ENCODE results near the gene DLGAP1.
"Not testable (repeated sequence)": the region's sequence is repeated elsewhere in the genome, so short reads cannot be mapped to it uniquely, and the experiment has no call there.

Gene DLGAP1

DNA sequence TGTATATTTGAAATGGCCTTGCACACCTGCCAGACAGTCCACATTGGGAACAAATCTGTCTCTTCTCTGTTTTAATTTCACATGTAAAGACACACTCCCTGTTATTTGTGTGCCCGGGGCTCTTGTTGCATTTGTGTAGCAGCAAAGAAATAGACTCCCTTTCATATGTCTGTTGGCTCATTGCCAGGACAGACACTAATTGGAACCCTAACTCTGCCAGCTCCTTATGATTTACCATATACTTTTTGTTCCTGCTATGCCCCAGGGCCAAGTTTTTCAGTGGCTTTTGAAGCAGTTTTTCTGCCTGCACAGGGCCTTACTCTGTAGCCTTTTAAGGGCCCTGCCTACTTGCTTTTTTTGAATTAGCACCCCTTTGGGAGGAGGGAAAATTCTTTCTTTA lies 396.9 kb downstream of the DLGAP1 start:
- TF ChIP-seq JUND (IDR thresholded peaks at IDR 0.05; ENCODE audit: low read depth), result no peak
- in situ Hi-C loops (cut with HindIII; ENCODE audit: low pct_unique_long_range_greater_than_20kb, low sequenced_read_pairs), result no loop called here
- no peak for DNase-seq (ENCODE audit: low read depth in 1 of 2, low spot score in 1 of 2)

DNA sequence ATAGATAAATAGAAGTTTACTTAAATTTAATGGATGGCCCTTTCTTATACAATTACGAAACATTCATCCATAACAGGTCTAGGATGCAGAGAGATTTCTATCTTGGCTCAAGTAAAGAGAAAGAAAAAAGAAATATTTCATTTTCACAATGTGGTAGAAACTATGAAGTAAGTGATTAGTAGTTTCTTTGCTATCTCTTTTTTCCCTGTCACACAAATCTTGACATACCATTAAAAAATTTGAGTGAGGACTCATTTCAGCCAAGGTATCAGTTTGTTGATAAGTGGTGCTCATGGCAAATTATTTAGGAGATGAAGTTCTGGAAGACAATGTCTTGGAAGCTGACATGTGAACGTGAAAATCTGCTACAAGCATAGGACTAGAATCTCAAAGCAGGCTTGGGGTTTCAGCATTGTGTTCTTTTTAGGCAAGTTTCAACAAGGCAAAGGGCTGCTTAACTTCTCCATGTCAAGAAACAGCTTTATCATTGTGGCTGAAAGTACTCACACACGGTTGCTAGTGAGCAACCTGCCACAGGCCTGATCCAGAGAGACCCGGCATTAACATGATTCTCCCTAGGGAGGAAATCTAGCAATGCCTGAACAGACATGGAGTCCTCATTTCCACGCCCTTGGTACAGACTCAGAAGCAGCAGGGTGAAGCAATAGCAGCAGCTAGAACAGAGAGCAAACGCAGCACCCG lies 414.6 kb downstream of the DLGAP1 start:
- no peak for DNase-seq (ENCODE audit: low read depth in 1 of 2, low spot score in 1 of 2)
- in situ Hi-C loops (cut with HindIII; ENCODE audit: low pct_unique_long_range_greater_than_20kb, low sequenced_read_pairs), result no loop called here
- TF ChIP-seq JUND (IDR thresholded peaks at IDR 0.05; ENCODE audit: low read depth), result no peak

DNA sequence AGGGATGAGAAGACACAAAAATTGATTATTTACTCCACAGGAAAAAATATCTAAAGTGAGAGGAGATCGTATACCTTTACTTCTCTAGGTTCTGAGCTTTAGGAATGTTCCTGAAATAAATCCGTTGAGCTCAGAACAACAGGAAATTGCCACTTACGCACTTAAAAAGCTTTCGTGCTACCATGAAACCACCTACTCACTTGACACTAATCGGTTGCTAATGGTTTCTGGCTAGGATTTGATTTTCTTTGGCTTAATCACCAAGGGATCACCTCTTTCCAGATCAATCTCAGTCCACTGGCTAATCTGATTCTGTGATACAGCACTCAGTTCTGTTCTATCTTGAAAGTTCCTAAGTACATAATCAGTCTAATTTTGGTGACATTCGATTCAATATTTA lies 419.6 kb downstream of the DLGAP1 start:
- in situ Hi-C loops (cut with HindIII; ENCODE audit: low pct_unique_long_range_greater_than_20kb, low sequenced_read_pairs), result no loop called here
- no peak for DNase-seq (ENCODE audit: low read depth in 1 of 2, low spot score in 1 of 2)
- no peak for TF ChIP-seq JUND (IDR thresholded peaks at IDR 0.05; ENCODE audit: low read depth)

DNA sequence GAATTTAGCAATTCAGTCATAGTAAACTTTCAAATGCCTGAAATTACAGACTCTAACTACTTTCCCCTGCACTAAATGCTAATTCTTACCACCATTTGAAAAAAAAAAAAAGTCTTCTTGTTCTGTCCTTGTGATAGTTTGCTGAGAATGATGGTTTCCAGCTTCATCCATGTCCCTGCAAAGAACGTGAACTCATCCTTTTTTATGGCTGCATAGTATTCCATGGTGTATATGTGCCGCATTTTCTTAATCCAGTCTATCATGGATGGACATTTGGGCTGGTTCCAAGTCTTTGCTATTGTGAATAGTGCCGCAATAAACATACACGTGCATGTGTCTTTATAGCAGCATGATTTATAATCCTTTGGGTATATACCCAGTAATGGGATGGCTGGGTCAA lies 420.3 kb downstream of the DLGAP1 start:
- in situ Hi-C loops (cut with HindIII; ENCODE audit: low pct_unique_long_range_greater_than_20kb, low sequenced_read_pairs); DNase-seq (ENCODE audit: low read depth in 1 of 2, low spot score in 1 of 2): not testable (repeated sequence)

DNA sequence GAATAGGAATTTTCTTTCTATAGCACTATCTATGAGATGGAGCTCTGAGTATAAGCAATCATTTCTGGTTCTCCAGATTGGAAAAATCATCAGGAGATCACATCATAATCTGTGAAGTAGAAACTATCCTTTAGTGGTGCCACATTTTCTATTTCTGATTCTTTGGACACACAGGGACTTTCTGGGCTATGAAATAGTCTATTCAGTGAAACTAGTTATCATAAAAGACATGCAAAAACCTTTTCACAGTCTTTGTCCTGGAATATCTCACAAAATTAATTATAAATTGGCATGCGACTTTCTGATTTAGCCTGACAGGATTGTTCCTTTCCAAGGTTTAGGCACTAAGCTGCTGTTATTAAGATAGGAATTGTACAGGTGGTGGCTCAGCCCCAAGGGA lies 428.6 kb downstream of the DLGAP1 start:
- no peak for TF ChIP-seq JUND (IDR thresholded peaks at IDR 0.05; ENCODE audit: low read depth)
- DNase-seq (ENCODE audit: low read depth in 1 of 2, low spot score in 1 of 2), result no peak
- in situ Hi-C loops (cut with HindIII; ENCODE audit: low pct_unique_long_range_greater_than_20kb, low sequenced_read_pairs), result no loop called here

DNA sequence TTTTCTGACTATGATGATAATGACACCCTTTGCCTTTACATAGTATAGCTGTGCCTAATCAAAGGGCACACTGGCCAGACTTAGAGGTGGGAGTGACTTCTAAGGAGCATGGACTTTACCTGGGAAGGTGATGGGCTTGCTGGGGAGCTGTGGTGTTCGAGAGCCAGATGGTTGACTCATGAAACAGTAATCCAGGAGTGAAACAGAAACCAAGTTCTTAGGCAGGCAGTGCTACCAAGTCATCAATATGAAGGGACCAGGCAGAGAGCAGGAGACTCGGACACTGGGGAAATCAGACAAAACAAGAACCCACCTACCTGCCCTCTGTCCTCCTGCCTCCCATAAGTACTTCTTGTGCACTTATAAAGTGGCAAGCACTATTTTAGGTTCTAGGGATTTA lies 430.4 kb downstream of the DLGAP1 start:
- in situ Hi-C loops (cut with HindIII; ENCODE audit: low pct_unique_long_range_greater_than_20kb, low sequenced_read_pairs), result no loop called here
- TF ChIP-seq JUND (IDR thresholded peaks at IDR 0.05; ENCODE audit: low read depth), result no peak
- DNase-seq (ENCODE audit: low read depth in 1 of 2, low spot score in 1 of 2), result no peak

DNA sequence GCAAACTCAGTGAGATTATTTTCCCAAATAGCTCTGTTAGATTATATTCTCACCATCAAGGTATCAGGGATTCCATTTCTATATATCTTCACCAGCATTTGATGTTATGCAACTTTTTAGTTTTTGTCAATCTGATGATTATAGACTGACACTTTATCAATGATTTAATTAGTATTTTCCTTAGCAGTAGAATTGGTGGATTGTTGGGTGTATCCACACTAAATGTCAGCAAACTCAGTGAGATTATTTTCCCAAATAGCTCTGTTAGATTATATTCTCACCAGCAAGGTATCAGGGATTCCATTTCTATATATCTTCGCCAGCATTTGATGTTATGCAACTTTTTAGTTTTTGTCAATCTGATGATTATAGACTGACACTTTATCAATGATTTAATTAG lies 432.4 kb downstream of the DLGAP1 start:
- in situ Hi-C loops (cut with HindIII; ENCODE audit: low pct_unique_long_range_greater_than_20kb, low sequenced_read_pairs), result not testable (repeated sequence)

DNA sequence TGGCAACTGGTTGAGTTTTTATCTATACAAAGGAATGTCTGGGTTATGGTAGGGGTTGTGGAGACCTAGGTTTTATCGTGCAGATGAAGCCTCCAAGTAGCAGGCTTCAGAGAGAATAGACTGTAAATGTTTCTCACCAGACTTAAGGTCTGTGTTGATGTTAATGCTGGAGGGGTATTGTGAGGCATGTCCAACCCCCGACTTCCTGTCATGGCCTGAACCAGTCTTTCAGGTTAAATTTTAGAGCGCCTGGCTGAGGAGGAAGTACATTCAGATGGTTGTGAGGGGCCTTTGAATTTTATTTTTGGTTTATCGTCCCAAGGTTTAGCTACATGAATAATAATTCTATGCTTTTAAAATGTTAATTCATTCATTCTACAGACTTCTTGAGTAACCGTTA lies 435.1 kb downstream of the DLGAP1 start:
- DNase-seq (ENCODE audit: low read depth in 1 of 2, low spot score in 1 of 2), result no peak
- in situ Hi-C loops (cut with HindIII; ENCODE audit: low pct_unique_long_range_greater_than_20kb, low sequenced_read_pairs), result no loop called here
- no peak for TF ChIP-seq JUND (IDR thresholded peaks at IDR 0.05; ENCODE audit: low read depth)

More for the DNA sequence above, 432.4 kb downstream of the DLGAP1 start:
- DNase-seq (ENCODE audit: low read depth in 1 of 2, low spot score in 1 of 2), result not testable (repeated sequence)

DNA sequence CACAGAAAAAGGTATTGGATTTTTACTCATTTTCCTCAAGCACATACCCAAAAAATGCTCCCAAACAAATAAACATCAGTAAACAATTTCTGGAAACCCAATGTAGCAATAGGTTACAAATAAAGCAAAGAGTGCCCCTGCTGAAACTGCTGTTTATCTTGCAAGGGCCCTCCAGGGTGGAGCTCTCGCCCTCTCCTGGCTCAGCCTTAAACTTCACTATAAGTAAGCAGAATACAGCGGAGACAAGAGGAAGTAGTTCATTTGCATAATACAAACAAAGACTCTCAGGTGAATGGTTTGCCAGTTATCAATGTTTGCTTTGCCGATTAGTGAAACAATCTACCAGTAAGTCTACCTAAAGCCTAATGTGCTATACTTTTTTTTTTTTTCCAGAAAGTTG lies 437.6 kb downstream of the DLGAP1 start:
- DNase-seq (ENCODE audit: low read depth in 1 of 2, low spot score in 1 of 2), result no peak
- TF ChIP-seq JUND (IDR thresholded peaks at IDR 0.05; ENCODE audit: low read depth), result no peak
- in situ Hi-C loops (cut with HindIII; ENCODE audit: low pct_unique_long_range_greater_than_20kb, low sequenced_read_pairs), result no loop called here

DNA sequence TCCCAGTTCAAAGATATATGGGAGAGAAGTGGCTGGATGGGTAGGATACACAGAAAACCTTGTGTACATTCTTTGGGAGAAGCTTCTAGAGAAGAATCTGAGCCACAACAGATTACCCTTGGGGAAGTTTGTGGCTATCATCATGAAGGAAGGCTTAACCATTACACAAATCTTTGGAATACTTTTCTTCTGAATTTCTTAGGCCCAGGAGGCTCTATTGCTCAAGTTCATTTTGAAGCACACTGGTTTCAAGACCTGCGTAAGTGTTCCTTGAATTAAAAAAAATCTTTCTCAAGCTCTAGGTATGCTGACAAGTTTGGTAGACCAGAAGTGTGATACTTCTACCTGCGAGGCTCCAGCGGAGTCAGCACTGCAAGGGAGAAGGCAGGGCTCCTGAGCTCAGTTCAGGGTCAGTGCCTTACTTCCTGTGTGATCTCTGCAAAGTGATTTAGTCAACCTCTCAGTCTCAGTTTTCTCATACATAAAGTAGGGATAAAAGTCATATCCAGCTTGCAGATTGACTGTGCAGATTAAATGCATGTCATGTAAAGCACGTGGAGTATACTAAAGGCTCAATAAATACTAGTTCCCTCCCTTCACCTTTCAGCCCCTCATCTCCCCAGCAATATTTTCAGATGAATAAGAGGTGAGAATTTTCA lies 438.6 kb downstream of the DLGAP1 start:
- no peak for TF ChIP-seq JUND (IDR thresholded peaks at IDR 0.05; ENCODE audit: low read depth)
- no peak for DNase-seq (ENCODE audit: low read depth in 1 of 2, low spot score in 1 of 2)
- in situ Hi-C loops (cut with HindIII; ENCODE audit: low pct_unique_long_range_greater_than_20kb, low sequenced_read_pairs), result no loop called here

DNA sequence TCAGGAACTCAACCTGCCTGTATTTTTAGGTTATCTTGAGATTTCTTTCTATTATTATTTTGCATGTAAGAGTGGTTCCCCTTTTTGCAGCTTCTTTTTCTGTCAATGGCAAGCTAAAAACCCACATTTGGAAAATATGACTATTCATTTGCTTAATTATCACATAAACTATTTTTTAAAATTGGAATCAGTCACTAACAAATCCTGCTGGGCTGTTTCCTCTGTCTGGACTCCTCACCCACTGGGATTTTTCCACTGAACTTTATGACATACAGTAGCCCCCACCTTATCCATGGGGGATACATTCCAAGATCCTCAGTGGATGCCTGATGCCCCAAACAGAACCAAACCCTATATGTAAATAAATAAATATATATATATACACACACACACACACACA lies 447.3 kb downstream of the DLGAP1 start:
- no peak for TF ChIP-seq JUND (IDR thresholded peaks at IDR 0.05; ENCODE audit: low read depth)
- in situ Hi-C loops (cut with HindIII; ENCODE audit: low pct_unique_long_range_greater_than_20kb, low sequenced_read_pairs), result no loop called here
- no peak for DNase-seq (ENCODE audit: low read depth in 1 of 2, low spot score in 1 of 2)

DNA sequence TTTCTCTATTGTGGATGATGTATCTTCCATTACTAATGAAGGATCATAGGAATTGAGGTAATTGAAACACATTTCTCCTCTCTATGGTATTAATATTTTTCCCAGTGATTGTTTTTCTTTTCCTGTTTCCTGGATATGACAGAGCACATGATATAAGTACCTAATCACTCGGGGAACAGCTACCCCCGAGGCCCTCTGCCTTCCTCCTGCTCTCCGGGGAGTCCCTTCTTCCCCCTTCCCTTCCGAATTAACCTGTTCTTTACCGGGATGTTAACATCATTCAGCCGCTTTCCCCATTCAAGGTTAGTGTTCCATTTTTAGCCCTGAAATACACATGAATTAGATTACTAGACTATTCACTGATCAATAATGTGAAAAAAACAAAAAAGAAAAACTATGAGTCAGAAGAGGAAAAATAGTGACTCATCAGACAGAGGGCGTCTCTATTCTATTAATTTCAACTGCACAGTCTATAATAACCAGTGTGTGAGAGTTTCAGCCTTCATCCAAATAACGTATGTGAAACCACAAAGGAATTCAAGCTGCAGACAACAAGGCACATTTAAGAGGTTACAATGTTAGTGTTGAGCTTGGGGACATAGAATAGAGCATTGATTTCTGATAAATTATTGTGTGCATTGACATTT lies 450.8 kb downstream of the DLGAP1 start:
- no peak for TF ChIP-seq JUND (IDR thresholded peaks at IDR 0.05; ENCODE audit: low read depth)
- in situ Hi-C loops (cut with HindIII; ENCODE audit: low pct_unique_long_range_greater_than_20kb, low sequenced_read_pairs), result no loop called here
- no peak for DNase-seq (ENCODE audit: low read depth in 1 of 2, low spot score in 1 of 2)

DNA sequence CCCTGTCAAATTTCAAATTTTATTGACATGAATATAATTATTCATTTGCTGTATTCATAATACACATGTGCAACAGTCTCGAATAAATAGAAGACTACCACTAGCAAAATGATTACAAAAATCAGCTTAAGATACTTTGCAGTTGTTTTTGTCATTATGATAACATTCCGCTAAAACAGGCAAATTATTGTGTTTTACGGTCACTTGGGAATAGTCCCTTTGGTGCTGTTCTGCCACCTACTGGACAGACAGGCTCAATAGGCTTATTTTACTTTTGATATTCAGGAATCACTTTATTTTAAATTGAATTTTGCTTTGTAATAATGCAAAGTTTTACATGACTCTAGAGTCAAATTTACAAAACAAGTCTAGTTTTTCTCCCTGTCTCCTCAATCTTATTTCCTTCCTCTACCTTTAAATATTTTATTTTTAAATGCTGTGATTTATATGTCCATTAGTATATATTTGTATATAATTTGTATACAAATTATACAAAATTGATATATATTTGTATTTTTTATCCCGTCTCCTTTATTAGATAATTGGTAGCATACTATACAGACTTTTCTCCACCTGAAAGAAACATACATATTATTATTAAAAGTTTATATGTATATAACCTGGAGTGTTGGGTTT lies 456.3 kb downstream of the DLGAP1 start:
- in situ Hi-C loops (cut with HindIII; ENCODE audit: low pct_unique_long_range_greater_than_20kb, low sequenced_read_pairs), result no loop called here
- peak in 1 of 2 experiments; percentile 20 for DNase-seq (ENCODE audit: low read depth in 1 of 2, low spot score in 1 of 2)
- TF ChIP-seq JUND (IDR thresholded peaks at IDR 0.05; ENCODE audit: low read depth), result no peak

Measured in T47D (cell line).